HL-60 (cell line): ENCODE results near the gene ETDB.

ENCODE experiments used
- GABPA ChIP-seq: IDR thresholded peaks from 2 replicates; pipeline ENCODE4 v1.6.1; 2012; ENCODE audit warnings: low read depth
- POLR2AphosphoS5 ChIP-seq: IDR thresholded peaks from 2 replicates; pipeline ENCODE4 v1.6.1; 2012; ENCODE audit warnings: low read depth
- SPI1 ChIP-seq: IDR thresholded peaks from 2 replicates; pipeline ENCODE4 v1.6.1; 2012; ENCODE audit warnings: low read depth, mild to moderate bottlenecking, borderline replicate concordance
- TF ChIP-seq, protein P1 (sequence below): IDR thresholded peaks from one replicate; pipeline ENCODE4 v1.5.1; 2011; ENCODE audit warnings: low read length, control low read depth, inconsistent platforms; ENCODE audit not compliant: insufficient read depth
- TF ChIP-seq, protein P2 (sequence below): IDR thresholded peaks from 2 replicates; pipeline ENCODE4 v1.6.1; 2012; ENCODE audit warnings: low read depth; ENCODE audit not compliant: insufficient replicate concordance

DNA sequence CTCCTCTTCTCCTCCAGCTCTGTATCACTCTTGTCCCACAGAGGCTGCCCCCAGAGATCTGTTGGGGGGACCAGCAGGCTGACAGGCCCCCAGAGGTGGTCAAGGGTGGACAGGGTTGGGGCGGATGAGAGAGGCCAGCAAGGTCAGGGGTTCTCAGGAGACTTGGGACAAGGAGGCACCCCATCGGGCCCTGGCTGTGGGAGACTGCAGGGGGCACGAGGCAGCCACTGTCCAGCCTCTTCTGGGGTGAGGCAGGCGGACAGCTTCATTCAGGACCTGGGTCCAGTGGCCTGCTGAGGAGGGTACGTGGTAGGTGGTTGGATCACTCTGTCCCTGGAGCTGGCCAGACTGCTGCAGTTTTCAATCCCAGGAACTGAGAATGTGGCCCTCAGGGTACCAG is 24.6 kb downstream of the ETDB start:
- TF ChIP-seq, protein P1, sequence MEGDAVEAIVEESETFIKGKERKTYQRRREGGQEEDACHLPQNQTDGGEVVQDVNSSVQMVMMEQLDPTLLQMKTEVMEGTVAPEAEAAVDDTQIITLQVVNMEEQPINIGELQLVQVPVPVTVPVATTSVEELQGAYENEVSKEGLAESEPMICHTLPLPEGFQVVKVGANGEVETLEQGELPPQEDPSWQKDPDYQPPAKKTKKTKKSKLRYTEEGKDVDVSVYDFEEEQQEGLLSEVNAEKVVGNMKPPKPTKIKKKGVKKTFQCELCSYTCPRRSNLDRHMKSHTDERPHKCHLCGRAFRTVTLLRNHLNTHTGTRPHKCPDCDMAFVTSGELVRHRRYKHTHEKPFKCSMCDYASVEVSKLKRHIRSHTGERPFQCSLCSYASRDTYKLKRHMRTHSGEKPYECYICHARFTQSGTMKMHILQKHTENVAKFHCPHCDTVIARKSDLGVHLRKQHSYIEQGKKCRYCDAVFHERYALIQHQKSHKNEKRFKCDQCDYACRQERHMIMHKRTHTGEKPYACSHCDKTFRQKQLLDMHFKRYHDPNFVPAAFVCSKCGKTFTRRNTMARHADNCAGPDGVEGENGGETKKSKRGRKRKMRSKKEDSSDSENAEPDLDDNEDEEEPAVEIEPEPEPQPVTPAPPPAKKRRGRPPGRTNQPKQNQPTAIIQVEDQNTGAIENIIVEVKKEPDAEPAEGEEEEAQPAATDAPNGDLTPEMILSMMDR, result no peak
- TF ChIP-seq POLR2AphosphoS5 (no peak), GABPA (no peak), SPI1 (no peak)
- TF ChIP-seq, protein P2, sequence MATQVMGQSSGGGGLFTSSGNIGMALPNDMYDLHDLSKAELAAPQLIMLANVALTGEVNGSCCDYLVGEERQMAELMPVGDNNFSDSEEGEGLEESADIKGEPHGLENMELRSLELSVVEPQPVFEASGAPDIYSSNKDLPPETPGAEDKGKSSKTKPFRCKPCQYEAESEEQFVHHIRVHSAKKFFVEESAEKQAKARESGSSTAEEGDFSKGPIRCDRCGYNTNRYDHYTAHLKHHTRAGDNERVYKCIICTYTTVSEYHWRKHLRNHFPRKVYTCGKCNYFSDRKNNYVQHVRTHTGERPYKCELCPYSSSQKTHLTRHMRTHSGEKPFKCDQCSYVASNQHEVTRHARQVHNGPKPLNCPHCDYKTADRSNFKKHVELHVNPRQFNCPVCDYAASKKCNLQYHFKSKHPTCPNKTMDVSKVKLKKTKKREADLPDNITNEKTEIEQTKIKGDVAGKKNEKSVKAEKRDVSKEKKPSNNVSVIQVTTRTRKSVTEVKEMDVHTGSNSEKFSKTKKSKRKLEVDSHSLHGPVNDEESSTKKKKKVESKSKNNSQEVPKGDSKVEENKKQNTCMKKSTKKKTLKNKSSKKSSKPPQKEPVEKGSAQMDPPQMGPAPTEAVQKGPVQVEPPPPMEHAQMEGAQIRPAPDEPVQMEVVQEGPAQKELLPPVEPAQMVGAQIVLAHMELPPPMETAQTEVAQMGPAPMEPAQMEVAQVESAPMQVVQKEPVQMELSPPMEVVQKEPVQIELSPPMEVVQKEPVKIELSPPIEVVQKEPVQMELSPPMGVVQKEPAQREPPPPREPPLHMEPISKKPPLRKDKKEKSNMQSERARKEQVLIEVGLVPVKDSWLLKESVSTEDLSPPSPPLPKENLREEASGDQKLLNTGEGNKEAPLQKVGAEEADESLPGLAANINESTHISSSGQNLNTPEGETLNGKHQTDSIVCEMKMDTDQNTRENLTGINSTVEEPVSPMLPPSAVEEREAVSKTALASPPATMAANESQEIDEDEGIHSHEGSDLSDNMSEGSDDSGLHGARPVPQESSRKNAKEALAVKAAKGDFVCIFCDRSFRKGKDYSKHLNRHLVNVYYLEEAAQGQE, result no peak
